GM23338 (cell line): ENCODE data around the gene UBAC2.

Experiments
- EZH2 ChIP-seq: fragments of 200-600 bp; sonication (generic); IDR thresholded peaks from one replicate; pipeline ENCODE4 v1.8.0; 2017; ENCODE audit warnings: antibody characterized with exemption, mild to moderate bottlenecking, low read depth; ENCODE audit not compliant: unreplicated experiment
- EZH2phosphoT487 ChIP-seq: fragments of 200-600 bp; sonication (generic); IDR thresholded peaks from one replicate; pipeline ENCODE4 v1.8.1; 2018; ENCODE audit warnings: antibody characterized with exemption; ENCODE audit not compliant: unreplicated experiment
- JUNB ChIP-seq: IDR thresholded peaks from one replicate; pipeline ENCODE4 v1.6.1; 2016; ENCODE audit warnings: antibody characterized with exemption; ENCODE audit not compliant: unreplicated experiment
- POLR2AphosphoS5 ChIP-seq: IDR thresholded peaks from 2 replicates; pipeline ENCODE4 v1.6.1; 2016; ENCODE audit warnings: antibody characterized with exemption, low read depth
- REST ChIP-seq: IDR thresholded peaks from one replicate; pipeline ENCODE4 v1.6.1; 2018; ENCODE audit warnings: antibody characterized with exemption; ENCODE audit not compliant: unreplicated experiment
- ZNF114 ChIP-seq: fragments of 250-450 bp; sonication (Bioruptor Pico); IDR thresholded peaks from 2 replicates; pipeline ENCODE4 v1.5.0; 2020; ENCODE audit warnings: mild to moderate bottlenecking, moderate library complexity
- TF ChIP-seq, protein P1 (sequence below), 2 experiments: fragments of 200-600 bp in 1 of 2; sonication (generic) in 1 of 2; conservative IDR thresholded peaks; 2 replicates each; pipeline versions ENCODE4 v1.5.1 to v1.6.1; 2016 to 2017; ENCODE audit warnings: antibody characterized with exemption in 2 of 2, low read depth in 2 of 2, mild to moderate bottlenecking in 2 of 2, moderate library complexity in 1 of 2

- TF ChIP-seq, protein P1, sequence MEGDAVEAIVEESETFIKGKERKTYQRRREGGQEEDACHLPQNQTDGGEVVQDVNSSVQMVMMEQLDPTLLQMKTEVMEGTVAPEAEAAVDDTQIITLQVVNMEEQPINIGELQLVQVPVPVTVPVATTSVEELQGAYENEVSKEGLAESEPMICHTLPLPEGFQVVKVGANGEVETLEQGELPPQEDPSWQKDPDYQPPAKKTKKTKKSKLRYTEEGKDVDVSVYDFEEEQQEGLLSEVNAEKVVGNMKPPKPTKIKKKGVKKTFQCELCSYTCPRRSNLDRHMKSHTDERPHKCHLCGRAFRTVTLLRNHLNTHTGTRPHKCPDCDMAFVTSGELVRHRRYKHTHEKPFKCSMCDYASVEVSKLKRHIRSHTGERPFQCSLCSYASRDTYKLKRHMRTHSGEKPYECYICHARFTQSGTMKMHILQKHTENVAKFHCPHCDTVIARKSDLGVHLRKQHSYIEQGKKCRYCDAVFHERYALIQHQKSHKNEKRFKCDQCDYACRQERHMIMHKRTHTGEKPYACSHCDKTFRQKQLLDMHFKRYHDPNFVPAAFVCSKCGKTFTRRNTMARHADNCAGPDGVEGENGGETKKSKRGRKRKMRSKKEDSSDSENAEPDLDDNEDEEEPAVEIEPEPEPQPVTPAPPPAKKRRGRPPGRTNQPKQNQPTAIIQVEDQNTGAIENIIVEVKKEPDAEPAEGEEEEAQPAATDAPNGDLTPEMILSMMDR (conservative IDR thresholded peaks at IDR 0.05; ENCODE audit: low read depth in 2 of 2), result no peak
- no peak for TF ChIP-seq EZH2
- TF ChIP-seq POLR2AphosphoS5, result no peak
- TF ChIP-seq EZH2phosphoT487, result no peak
- no peak for TF ChIP-seq REST
- TF ChIP-seq JUNB, result no peak
- no peak for TF ChIP-seq ZNF114 (CRISPR knock-in tag)
These were observed 121.8 kb downstream of the UBAC2 start for GRCh38 chr13:99322297-99323103.
